GM23248 (cell line): ENCODE results near the gene VKORC1.

Experiments used
- EZH2 ChIP-seq: fragments of 200-600 bp; sonication (generic); IDR thresholded peaks from 2 replicates; pipeline ENCODE4 v1.6.1; 2018; ENCODE audit warnings: antibody characterized with exemption, mild to moderate bottlenecking; ENCODE audit not compliant: insufficient read depth, poor library complexity, severe bottlenecking
- EZH2phosphoT487 ChIP-seq: fragments of 200-600 bp; sonication (generic); IDR thresholded peaks from 2 replicates; pipeline ENCODE4 v1.6.1; 2018; ENCODE audit warnings: antibody characterized with exemption, moderate library complexity, mild to moderate bottlenecking, low read depth; ENCODE audit not compliant: insufficient read depth

GRCh38 chr16:31085411-31085810 lies 9.2 kb downstream of the VKORC1 start:
- TF ChIP-seq EZH2, result no peak
- no peak for TF ChIP-seq EZH2phosphoT487
